Measurements from ENCODE around the gene PTGER3. TPM values are rescaled to one million over a fixed set of nuclear protein-coding genes. Genes with fewer than 3 reads are reported as not detected.

PTGER3 gene
- 0.05 and 0.06 TPM in 2 replicates for total RNA-seq

DNA sequence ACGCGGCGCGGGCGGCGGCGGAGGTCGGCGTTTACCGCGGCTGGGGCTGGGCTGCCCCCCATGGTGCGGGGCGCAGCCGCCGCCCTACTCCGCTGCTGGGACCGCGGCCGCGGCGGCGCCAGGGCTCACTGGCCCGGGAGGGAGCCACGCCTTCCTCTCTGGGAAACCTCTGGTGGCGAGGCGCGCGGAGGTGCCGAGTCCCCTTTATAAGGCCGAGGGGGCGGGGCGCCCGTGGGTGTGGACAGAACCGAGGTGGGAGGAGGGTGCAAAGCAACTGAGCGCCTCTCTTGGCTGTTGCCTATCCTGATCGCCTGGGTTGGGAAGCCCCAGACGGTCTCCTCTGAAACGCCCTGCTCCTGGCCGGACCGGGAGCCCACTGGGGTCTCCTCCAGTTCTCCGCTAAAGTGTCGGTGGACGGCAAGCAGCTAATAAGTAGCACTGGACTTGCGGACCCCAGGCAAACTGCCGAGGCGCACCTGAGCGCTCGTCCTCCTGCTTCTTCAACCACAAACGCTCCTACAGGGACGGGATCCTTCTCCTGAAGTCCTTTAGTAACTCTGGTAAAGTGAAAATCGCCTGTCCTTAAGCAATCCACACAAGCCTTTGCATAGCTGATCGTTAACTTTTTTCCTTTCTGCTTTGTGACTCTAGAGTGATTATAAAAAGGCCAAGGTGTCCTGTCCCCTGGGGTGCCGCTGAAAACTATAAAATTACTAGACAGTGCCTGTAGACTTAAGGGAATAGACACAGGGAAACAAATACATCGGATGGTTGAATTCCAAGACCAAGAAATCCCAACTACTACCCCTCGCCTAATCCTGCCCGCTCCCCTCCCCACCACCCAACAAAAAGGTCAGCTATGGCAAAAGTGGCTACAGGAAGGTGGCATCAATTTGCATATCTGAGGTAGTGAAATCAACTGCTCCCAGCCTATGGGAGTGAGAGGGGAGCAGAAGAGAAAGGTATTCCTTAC is at the start of gene PTGER3:
PTGER3 (minus strand) TSS at position 182 of the 973 bp plus-strand sequence. CDS start 239 bp downstream, outside the sequence.
- no peak for DNase-seq (ENCODE audit: extremely low read depth, low read depth, low spot score)

DNA sequence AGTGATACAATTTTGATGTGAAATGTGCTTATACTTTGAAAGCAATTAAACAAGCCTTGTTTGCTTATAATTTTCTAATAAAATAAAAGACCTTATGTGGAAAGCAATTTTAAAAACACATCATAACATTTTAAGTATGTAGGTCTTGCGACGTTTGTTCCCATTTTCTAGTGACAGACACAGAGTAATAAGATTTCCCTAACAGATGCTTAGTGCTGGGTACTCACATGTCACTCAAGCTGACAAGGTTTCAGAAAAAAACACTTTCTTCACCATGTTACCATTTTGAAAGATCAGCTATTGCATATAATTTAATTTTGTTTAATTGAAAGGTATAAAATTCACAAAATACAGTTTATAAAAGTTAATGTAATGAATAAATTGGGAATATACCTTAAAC is 47.3 kb upstream of the PTGER3 start:
- no peak for DNase-seq (ENCODE audit: extremely low read depth, low read depth, low spot score)

DNA sequence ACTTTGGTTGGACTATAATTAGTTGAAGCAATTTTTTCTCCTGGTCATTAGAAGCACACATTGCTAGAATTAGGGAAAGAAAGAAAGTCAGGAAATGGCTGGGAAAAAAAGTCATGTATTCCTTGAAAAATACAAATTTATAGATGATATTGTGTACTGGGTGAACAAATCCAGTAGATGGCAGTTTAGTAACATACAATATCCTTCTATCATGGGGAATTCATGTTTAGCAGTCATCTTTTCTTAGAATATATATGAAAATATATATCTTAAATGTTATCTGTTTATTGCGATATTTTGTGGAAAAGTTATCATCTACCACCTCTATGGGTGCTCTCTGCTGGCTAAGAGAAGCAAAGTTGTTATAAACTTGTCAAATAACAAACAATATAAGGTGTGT is 46.3 kb upstream of the PTGER3 start:
- no peak for DNase-seq (ENCODE audit: extremely low read depth, low read depth, low spot score)

DNA sequence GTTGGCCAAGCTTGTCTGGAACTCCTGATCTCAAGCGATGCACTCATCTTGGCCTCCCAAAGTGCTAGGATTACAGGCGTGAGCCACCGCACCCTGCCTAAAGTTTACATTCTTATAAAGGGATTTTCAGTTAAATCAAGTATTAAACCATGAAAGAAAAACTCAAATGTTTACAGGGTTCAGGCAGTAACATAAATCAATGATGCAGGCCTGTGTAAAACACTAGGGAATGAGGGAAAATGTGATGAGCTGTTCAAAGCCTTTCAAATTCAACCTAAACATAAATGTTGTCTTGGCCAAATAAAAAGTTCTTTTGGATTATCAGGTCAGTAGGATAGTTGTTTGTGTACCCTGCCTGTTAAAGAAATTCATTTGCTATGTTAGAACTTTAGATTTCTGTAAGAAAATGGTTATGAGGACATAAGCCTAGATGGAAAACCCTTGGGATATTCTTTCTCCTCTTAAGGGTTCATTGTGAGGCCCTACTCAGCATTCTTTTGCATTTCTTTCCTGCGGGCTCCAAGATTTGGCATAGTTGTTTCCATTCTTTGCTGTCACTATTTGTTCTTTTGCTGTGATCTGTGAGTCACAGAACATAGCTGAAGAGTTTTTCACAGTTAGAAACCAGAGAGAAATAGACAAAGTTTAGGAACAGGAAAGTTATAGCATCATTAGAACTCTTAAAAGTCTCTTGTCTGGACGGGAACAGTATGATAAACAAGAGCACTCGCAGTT is 42.1 kb upstream of the PTGER3 start:
- DNase-seq (ENCODE audit: extremely low read depth, low read depth, low spot score) = no peak

DNA sequence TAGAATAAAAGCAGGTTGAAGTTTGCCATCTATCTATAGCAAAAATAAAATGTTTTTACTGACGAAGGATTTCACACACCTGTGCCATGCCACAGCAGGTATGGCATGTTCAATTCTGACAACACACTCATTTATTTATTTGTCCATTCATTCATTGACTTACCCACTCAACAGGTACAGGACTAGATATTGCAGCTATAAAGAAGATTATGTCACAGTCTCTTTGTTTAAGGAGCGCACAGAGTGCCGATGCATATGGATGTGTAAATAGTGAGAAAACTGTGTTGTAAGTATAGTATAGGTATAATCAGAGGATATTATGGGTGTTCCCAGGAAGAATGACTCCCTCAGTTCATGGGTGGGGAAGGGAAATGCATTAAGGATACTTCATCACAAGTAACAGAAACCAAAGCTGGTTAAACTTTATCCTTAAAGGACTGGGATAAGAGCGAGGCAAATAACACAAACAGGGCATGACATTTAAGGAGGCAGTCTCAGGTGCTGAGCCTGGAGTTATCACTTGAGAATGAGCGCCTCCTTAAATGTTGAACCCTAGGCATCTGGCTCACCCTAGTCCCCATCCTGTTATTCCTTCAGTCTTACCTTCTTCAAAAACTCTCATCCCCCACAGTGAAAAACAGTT is 41.1 kb upstream of the PTGER3 start:
- DNase-seq (ENCODE audit: extremely low read depth, low read depth, low spot score) = no peak

DNA sequence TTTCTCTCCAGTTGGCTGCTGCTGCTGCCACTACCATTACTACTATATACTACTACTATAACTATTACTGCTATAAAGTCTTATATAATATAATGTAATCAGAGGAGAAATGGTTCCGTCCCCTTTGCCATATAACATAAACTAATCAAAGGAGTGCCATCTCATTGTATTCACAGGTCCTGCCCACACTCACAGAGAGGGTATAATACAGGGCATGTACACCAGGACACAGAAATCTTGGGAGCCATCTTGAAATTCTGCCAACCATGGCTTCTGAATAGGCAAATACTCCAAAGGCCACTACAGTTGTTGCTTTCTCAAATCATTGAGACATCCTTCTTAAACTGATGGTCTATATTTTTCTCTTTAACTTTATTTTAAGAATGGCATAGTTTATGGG is 40.1 kb upstream of the PTGER3 start:
- DNase-seq (ENCODE audit: extremely low read depth, low read depth, low spot score) = no peak

DNA sequence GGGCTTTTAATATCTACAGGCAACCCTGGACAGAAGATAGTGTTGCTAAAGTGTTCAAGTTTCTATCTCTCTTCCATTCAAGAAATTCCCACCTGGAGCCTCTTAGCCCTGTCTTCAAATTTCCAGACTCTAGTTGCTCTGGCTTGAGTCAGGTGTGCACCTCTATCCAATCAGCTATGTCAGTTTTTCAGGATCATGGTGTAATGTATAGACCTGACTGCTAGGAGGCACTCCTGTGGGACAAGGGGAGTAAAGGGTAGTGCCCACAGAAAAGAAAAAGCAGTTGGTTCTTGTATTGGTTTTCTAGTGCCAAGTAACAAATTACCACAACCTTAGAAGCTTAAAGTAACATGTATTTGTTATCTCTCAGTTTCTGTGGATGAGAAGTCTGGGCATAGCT is 39.4 kb upstream of the PTGER3 start:
- DNase-seq (ENCODE audit: extremely low read depth, low read depth, low spot score) = no peak

DNA sequence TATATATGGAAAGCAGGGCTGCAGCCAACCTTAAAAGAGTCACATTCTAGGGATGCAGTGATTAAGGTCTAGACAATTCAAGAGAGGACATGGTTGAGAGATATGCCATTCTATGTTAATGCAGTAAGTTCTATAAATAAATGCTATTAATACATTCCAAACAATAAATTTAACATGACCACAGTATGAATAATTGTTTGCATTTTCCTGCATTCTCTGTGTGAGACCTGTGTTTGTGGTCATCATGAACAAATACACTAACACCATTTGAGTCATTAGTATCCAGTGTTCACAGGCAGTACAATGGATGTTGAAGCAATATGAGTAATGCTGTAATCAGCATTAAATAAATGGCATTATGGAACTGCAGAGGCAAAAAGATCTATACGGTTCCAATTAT is 38.7 kb upstream of the PTGER3 start:
- no peak for DNase-seq (ENCODE audit: extremely low read depth, low read depth, low spot score)

DNA sequence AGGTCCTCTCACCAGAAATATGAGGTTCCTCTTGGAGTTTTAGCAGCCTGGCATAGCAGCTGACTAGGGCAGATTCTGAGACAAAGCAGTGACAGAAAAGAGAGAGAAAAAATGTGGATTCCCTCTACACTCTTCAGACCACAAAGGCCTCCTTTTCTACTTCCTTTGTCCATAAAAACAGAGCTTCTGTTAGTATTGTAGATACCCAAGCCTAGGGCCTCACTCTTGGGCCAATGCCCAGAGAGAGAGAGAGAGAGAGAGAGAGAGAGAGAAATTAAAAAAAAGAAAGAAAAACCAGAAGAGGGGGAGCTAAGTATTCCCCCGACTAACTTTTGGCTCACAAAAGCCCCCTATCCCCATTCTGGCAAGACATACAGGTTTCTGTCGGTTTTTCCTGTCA is 35.7 kb upstream of the PTGER3 start:
- no peak for DNase-seq (ENCODE audit: extremely low read depth, low read depth, low spot score)

DNA sequence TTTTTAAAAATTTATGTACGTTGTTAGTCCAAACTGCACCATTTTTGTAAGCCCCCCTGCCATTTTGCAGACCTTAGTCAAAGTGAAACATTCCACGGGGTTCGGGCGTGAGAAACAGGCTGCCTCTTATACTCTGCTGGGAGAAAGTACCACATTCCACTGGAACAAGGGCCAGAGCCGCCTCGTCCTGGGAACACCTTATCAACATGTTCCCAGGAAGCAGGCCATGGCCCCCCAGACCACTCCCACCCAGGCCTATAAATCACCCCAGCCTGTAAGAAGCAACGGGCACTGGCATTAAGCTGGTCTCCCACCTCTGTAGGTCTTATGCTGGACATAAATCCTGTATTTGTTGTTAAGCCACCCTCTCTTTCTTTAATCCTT is 34.1 kb upstream of the PTGER3 start:
- no peak for DNase-seq (ENCODE audit: extremely low read depth, low read depth, low spot score)

DNA sequence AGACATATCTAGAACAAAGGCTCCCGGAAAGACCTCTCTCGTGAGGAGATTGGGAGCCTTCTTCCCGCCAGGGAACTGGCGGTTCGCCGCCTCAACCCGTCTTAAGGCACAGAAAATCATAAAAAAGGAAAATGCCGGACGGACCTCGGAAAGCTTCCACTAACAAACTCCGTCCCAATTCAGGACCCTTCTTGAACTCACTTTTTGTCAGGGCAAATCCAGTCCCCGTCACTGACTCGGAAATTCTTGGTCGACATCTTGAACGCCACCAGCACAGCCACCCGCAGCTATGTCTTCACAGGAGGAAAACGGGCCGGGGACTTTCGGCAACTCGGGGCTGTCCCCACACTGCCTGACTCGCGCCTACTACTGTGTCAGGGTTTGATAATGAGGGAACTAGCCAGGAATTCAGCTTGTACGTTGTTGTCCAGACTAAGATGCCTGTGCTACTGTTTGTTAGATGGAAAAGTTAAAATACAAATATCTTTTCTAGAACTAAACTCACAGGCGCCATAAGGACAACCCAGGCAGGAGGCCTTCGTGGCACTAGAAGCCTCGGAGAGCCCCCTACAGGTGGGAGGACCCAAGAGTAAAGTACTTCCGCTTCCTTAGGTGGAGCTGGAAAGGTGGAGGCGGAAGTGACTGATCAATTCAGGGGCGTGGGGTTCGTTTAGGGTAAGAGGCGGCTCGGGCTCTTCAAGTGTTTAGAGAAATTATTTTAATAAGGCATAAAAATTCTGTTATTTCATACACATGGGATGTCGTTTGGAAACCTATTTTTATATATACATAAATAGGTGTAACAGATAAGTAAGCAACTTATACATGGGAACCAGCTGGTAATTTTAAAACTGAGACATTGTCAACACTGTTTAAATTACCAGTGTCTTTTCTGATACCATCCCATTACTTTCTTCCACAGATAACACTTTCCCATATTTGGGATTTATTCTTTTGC is 33.4 kb upstream of the PTGER3 start, which contains the start of gene ZRANB2:
ZRANB2 (minus strand) TSS at position 297 of the 958 bp plus-strand sequence; CDS start at position 257, 40 bp downstream.
- DNase-seq (ENCODE audit: extremely low read depth, low read depth, low spot score) = peak; percentile 85

DNA sequence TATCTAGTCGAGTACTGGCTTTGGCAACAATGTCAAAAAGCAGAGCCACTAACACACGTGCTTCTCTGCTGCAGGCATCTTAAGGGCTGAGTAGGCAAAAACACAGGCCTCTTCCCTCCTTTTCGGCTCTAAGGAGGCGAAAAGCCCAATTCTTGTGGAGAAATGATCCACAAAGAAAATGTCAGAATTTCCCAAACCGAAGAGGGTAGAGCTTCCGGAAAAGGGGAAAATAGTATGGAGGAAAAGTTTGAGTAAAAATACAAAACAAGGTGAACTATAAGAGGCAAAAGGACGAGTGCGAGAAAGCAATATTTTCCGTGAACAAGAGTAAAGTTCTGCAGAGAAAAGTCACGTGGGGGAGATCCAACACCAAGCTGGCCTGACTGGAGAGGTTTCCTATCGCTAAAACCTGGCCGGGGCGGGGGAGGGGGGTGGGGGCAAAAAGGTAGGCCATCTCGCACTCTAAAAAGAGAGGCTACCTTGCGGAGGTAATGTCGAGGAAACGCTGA is 32.7 kb upstream of the PTGER3 start:
- no peak for DNase-seq (ENCODE audit: extremely low read depth, low read depth, low spot score)

DNA sequence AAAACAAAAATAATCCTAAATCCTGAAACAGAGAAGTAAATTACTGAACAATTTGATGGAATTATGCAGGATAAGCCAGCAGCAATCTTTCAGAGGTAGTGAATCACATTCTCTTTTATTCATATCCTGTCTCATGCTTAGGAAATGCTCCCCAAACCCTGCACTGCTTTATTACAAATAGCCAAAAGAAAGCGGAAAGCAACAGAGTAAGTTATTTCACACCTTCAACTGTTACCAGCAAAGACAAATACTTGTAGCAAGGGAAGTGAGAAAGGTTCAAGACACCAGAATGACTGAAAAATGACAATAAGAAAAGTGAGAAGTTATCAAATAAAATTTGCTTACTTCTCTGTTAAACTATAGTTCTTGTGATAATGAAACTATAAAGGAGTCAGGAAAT is 27.1 kb upstream of the PTGER3 start:
- no peak for DNase-seq (ENCODE audit: extremely low read depth, low read depth, low spot score)

DNA sequence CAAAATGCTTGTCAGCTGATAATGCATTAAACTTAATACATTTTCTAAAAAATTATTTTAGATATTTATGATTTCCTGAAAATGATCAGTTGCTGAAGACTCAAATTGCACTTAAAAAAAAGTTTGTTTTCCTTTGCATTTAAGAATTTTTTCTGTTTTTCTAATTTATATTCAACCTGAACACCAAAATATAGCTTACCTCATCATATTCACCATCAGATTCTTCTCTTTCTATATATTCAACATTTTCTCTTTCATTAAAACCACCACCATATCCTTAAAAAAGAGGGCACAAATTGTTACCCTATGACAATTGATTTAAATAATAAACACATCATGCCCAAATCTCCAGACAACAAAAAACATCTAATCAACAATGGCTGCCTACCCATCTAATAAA is 24.7 kb upstream of the PTGER3 start:
- no peak for DNase-seq (ENCODE audit: extremely low read depth, low read depth, low spot score)

DNA sequence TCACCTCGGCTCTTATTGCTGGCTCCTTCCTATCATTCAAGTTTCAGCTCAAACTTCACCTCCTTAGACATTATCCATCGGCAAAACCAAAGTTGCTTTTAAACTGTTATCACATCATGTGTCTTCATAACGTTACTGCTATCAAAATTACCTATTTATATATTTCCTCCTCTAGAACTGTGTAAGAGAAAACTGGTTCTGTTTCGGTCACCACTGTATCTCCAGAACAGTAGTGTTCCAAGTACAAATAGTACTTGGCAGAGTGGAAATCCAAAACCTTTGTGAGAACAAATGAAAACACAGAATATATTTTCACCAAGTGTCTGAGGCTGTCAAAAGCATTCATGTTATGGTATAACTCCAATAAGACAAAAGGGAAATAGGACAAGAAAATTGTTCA is 24.1 kb upstream of the PTGER3 start:
- DNase-seq (ENCODE audit: extremely low read depth, low read depth, low spot score) = no peak

DNA sequence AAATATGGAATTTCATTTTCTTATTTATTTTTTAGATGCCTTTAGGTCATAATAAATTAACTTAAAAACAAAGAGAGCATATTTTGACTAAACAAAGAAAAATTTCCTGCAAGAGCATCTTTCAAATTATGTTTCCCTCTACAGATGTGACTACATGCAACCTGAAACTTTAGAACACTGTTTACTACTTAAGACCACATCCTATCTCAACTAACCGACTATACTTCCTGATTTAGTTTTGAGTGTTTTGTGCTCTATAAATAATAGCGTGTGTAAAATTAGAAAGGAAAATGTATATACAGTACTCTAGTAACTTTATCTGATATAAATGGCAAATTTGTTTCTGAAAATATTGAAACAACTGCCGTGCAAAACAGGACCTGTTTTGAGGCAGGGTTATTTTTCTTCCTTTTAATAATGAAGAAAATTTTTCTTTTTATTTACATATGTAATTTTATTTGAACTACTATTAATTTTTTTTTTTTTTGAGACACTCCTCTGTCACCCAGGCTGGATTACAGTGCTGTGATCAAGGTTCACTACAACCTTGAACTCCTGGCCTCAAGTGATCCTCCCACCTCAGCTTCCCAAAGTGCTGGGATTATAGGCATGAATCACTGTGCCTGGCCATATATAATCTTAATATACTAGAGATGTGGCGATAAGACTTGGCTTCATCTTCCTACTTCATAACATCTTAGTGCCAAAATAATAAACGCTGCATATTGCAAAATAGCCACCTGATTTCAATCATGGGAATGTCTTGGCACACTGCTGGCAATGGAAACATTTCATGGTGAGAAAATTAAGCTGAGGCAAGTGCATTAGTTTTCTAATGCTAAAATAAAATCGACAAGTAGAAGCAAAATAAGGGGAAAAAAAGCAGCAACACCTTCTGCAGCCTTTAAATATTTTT is 21.0 kb upstream of the PTGER3 start:
- DNase-seq (ENCODE audit: extremely low read depth, low read depth, low spot score) = no peak

DNA sequence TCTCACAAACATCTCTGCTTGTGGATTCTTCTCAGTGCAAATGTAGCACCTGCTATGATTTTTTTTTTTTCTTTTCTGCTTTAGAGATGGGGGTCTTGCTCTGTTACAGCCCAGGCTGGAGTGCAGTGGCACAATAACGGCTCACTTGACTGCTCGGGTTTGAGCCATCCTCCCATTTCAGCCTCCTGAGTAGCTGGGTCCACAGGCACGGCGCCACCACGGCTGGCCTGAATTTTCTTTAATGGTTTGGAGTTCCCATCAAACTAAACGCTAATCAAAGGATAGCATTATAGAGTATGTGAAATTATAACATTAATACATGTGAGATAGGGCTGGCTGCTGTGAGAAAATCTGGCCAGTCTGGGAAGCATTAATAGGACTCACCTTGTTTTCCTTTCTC is 7.2 kb upstream of the PTGER3 start:
- no peak for DNase-seq (ENCODE audit: extremely low read depth, low read depth, low spot score)

DNA sequence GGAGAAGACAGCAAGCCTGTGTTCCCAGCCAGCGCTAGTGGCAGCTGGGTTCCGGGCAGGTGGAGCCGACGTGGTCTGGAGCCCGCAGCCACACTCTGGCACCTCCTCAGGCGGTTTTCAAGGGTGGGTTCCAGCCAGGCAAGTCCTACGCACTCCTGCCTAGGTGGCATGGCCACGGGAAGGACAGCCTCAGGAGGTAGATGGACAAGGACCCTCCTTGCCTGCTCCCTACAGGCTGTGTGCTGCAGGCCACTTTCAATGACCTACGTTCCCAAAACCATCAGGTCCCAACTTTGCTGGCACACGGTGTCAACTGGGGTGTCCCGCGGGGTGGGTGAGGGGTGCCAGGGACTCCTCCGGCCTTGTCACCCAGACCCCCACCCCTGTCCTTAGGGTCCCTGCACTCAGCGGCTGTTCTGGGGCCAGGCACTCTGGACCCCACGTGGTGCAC is 6.7 kb upstream of the PTGER3 start:
- no peak for DNase-seq (ENCODE audit: extremely low read depth, low read depth, low spot score)

DNA sequence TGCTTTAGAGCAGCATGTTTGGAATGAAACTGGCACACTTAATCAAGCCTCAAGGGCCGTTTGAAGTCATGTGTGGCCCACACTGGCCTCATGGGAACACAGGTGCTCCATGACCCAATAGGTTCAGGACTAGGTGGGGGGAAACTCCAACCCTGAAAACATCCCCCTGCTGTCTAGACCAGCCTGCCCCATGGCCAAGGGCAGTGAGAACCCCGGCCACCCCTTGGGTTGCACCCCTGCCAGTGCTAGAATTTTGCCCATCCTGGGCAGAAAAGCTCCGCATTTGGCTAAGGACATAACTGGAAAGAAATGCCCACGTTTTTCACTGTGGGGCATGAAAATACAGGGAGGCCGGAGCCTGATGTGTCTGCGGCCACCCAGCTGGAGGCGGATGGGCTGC is 6.1 kb upstream of the PTGER3 start:
- no peak for DNase-seq (ENCODE audit: extremely low read depth, low read depth, low spot score)

Data from glomerular endothelial cell (primary cell).